LNCAP (cell line): ENCODE measurements around the gene CTSO.

Source experiments
- TF ChIP-seq, protein P1 (sequence below): fragments of 450-650 bp; IDR thresholded peaks from 2 replicates; pipeline ENCODE4 v1.5.1; 2017; ENCODE audit warnings: mild to moderate bottlenecking

CTSO gene

DNA sequence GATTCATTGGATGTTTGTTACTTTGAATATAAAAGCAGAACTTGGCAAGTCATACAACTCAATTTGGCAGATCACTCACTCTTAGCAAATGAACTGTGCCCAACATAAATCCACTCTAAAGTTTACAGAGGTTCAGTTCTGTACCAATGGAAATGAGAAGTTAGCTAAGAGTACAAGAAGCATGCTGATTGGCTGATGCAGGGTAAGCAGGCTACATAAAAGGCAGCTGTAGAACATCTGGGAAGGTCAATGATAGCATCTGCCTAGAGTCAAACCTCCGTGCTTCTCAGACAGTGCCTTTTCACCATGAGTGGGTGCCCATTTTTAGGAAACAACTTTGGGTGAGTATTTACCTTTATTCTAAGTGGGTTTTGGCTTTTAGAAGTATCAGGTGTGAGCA lies 50.2 kb downstream of the CTSO start, which contains the start of gene TDO2:
TSS of gene TDO2 (plus strand) at position 244 of the 400 bp plus-strand sequence. CDS start at position 307, 63 bp downstream.
- TF ChIP-seq, protein P1, sequence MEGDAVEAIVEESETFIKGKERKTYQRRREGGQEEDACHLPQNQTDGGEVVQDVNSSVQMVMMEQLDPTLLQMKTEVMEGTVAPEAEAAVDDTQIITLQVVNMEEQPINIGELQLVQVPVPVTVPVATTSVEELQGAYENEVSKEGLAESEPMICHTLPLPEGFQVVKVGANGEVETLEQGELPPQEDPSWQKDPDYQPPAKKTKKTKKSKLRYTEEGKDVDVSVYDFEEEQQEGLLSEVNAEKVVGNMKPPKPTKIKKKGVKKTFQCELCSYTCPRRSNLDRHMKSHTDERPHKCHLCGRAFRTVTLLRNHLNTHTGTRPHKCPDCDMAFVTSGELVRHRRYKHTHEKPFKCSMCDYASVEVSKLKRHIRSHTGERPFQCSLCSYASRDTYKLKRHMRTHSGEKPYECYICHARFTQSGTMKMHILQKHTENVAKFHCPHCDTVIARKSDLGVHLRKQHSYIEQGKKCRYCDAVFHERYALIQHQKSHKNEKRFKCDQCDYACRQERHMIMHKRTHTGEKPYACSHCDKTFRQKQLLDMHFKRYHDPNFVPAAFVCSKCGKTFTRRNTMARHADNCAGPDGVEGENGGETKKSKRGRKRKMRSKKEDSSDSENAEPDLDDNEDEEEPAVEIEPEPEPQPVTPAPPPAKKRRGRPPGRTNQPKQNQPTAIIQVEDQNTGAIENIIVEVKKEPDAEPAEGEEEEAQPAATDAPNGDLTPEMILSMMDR: no peak

DNA sequence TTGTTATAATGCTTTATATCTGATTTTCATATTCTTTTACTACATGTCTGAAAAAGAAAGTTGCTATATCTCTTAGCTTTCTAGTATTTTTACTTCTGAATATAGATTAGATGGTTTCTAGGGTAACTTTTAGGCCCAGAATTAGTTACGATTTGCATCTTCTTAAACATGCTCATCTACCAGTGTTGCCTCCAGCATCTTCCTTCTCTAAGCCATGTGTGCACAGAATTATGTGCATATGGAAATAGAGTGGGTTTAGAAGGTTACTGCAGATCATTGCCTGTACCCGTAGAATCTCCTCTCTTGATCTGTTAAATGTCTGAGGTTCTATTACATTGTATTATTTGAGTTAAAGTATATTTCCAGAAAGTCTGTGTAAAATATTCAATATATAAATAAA lies 52.7 kb downstream of the CTSO start:
- TF ChIP-seq, protein P1: no peak

DNA sequence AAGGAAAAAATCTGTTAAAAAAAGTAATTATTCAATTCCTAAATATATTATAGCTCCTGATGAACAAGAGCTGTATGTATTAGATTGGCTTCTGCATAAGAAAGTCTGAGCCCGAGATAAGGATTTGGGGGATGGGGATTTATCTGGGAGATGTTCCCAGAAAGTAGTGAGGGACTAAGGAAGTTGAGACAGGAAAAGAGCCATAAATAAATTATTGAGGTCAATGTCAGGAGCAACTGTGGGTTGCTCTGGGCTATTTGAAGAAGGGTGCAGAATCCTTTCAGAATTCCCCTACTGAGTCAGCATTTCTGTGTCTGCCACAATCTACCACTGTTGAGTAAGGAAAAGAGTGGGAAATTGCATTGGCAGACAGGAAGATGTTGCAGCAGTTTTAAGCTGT lies 53.3 kb downstream of the CTSO start:
- TF ChIP-seq, protein P1: no peak

GRCh38 chr4:155899891-155900290 lies 53.8 kb downstream of the CTSO start:
- TF ChIP-seq, protein P1: no peak

GRCh38 chr4:155891058-155891457 lies 62.6 kb downstream of the CTSO start:
- TF ChIP-seq, protein P1: no peak

DNA sequence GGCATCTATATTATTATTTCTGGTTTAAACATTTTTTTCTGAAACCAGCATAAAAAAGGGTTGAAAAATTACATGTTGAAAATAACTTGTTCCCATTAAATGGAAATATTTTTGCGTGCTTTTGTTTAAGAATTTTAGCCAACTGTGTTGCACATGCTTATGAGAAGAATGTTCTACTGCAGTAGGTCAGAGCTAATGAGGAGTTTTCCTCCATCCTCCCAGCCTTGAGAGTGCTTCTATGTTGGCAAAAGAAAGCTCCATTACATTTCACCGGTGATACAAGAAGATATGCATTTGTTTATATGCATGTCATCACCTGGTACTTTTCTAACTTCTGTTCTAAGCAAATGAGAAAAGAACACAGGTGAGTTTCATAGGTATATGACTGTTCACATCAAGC lies 63.7 kb downstream of the CTSO start:
- TF ChIP-seq, protein P1: no peak

GRCh38 chr4:155889031-155889793 lies 64.5 kb downstream of the CTSO start:
- TF ChIP-seq, protein P1: no peak
